ENCODE measurements around the gene NAALADL1.

The NAALADL1 gene

GRCh38 chr11:65104628-65105027 lies 46.3 kb upstream of the NAALADL1 start:
- peaks cover 27% of the 10 kb centered on the region; the same call in 1 of the 2 replicates for H3K36me3 ChIP-seq (ENCODE audit: control insufficient read depth, low read length)
- no peaks in the 10 kb centered on the region for H3K4me1 ChIP-seq (ENCODE audit: control insufficient read depth, low read length)
- no peaks in the 10 kb centered on the region for H3K9me2 ChIP-seq (replicated peaks; ENCODE audit: control insufficient read depth, low read length)
- no peaks in the 10 kb centered on the region for H3K9me3 ChIP-seq (ENCODE audit: control insufficient read depth, insufficient read depth, low read length)
- H3K27ac ChIP-seq (ENCODE audit: low read depth, low read length), result no peak overlapping the region
- H3K4me3 ChIP-seq (ENCODE audit: low read length), result no peak overlapping the region
- no peaks in the 10 kb centered on the region for H3F3A ChIP-seq (ENCODE audit: control insufficient read depth, insufficient read depth)
- no peaks in the 10 kb centered on the region for H3K27me3 ChIP-seq (ENCODE audit: control insufficient read depth, low read length)
- TF ChIP-seq CTCF (IDR thresholded peaks at IDR 0.05; ENCODE audit: low read depth, low read length, poor library complexity, severe bottlenecking), result no peak
- no peak for TF ChIP-seq EZH2phosphoT487 (IDR thresholded peaks at IDR 0.05; ENCODE audit: borderline replicate concordance, low read length)
- H3K4me2 ChIP-seq (ENCODE audit: low read length), result no peak overlapping the region
- H4K20me1 ChIP-seq (ENCODE audit: control insufficient read depth, insufficient read depth, low read depth, low read length), result no peaks in the 10 kb centered on the region
- peaks cover 22% of the 10 kb centered on the region for H3K79me2 ChIP-seq (ENCODE audit: control insufficient read depth, low read length)

- H3K4me3 ChIP-seq (ENCODE audit: low read length), result no peak overlapping the region
- no peaks in the 10 kb centered on the region for H3K4me1 ChIP-seq (ENCODE audit: control insufficient read depth, low read length)
- no peaks in the 10 kb centered on the region for H4K20me1 ChIP-seq (ENCODE audit: control insufficient read depth, insufficient read depth, low read depth, low read length)
- no peak for TF ChIP-seq CTCF (IDR thresholded peaks at IDR 0.05; ENCODE audit: low read depth, low read length, poor library complexity, severe bottlenecking)
- no peak for TF ChIP-seq EZH2phosphoT487 (IDR thresholded peaks at IDR 0.05; ENCODE audit: borderline replicate concordance, low read length)
- no peaks in the 10 kb centered on the region for H3K9me2 ChIP-seq (replicated peaks; ENCODE audit: control insufficient read depth, low read length)
- no peaks in the 10 kb centered on the region for H3K9me3 ChIP-seq (ENCODE audit: control insufficient read depth, insufficient read depth, low read length)
- peaks cover 28% of the 10 kb centered on the region for H3K36me3 ChIP-seq (ENCODE audit: control insufficient read depth, low read length)
- H3K27me3 ChIP-seq (ENCODE audit: control insufficient read depth, low read length), result no peaks in the 10 kb centered on the region
- H3K4me2 ChIP-seq (ENCODE audit: low read length), result no peak overlapping the region
- H3F3A ChIP-seq (ENCODE audit: control insufficient read depth, insufficient read depth), result no peaks in the 10 kb centered on the region
- H3K79me2 ChIP-seq (ENCODE audit: control insufficient read depth, low read length), result peaks cover 31% of the 10 kb centered on the region
- no peak overlapping the region for H3K27ac ChIP-seq (ENCODE audit: low read depth, low read length)
These were observed 45.1 kb upstream of the NAALADL1 start for GRCh38 chr11:65103476-65103875.

GRCh38 chr11:65102142-65103095 lies 44.1 kb upstream of the NAALADL1 start:
- H3K9me2 ChIP-seq (replicated peaks; ENCODE audit: control insufficient read depth, low read length), result no peaks in the 10 kb centered on the region
- no peaks in the 10 kb centered on the region for H4K20me1 ChIP-seq (ENCODE audit: control insufficient read depth, insufficient read depth, low read depth, low read length)
- H3K27ac ChIP-seq (ENCODE audit: low read depth, low read length), result no peak overlapping the region
- no peak overlapping the region for H3K4me2 ChIP-seq (ENCODE audit: low read length)
- no peak for TF ChIP-seq EZH2phosphoT487 (IDR thresholded peaks at IDR 0.05; ENCODE audit: borderline replicate concordance, low read length)
- no peak for TF ChIP-seq CTCF (IDR thresholded peaks at IDR 0.05; ENCODE audit: low read depth, low read length, poor library complexity, severe bottlenecking)
- peaks cover 41% of the 10 kb centered on the region for H3K79me2 ChIP-seq (ENCODE audit: control insufficient read depth, low read length)
- H3K27me3 ChIP-seq (ENCODE audit: control insufficient read depth, low read length), result no peaks in the 10 kb centered on the region
- H3K9me3 ChIP-seq (ENCODE audit: control insufficient read depth, insufficient read depth, low read length), result no peaks in the 10 kb centered on the region
- H3K4me1 ChIP-seq (ENCODE audit: control insufficient read depth, low read length), result no peaks in the 10 kb centered on the region; the same call in 1 of the 2 replicates
- no peaks in the 10 kb centered on the region for H3F3A ChIP-seq (ENCODE audit: control insufficient read depth, insufficient read depth)
- H3K36me3 ChIP-seq (ENCODE audit: control insufficient read depth, low read length), result peaks cover 31% of the 10 kb centered on the region
- H3K4me3 ChIP-seq (ENCODE audit: low read length), result no peak overlapping the region
